ENCODE data around the gene MARVELD2.
"Not testable (repeated sequence)": the region's sequence is repeated elsewhere in the genome, so short reads cannot be mapped to it uniquely, and the experiment has no call there.

Gene MARVELD2

GRCh38 chr5:69414885-69415583, at the start of gene MARVELD2:
Gene MARVELD2, plus strand, starts transcription at chr5:69415116. Its CDS starts 4,270 bp downstream, at chr5:69419386.
- Histone ChIP-seq H3K9me3 (ENCODE audit: insufficient read depth, low read length) (no peaks in the 10 kb centered on the region), H3K9ac (ENCODE audit: insufficient read length, low read depth) (peak within 1 kb of the TSS; percentile 86), H3K27me3 (ENCODE audit: insufficient read depth, insufficient read length) (peaks cover 9% of the 10 kb centered on the region), H3K4me1 (ENCODE audit: insufficient read depth, insufficient read length) (no peaks in the 10 kb centered on the region), H3K4me3 (ENCODE audit: insufficient read length, low read depth) (peak within 1 kb of the TSS; percentile 75), H3K36me3 (ENCODE audit: insufficient read depth, insufficient read length, low read length) (peaks cover 31% of the 10 kb centered on the region)
- DNase-seq (ENCODE audit: low read depth, low spot score): peak; percentile 46
- no peak for TF ChIP-seq YY1 (IDR thresholded peaks at IDR 0.05; ENCODE audit: insufficient read depth, insufficient read length)
- TF ChIP-seq SUZ12 (IDR thresholded peaks at IDR 0.05; ENCODE audit: extremely low read depth, insufficient read depth, insufficient read length): no peak
- no peak for TF ChIP-seq ZNF274 (IDR thresholded peaks at IDR 0.05; ENCODE audit: low read depth, low read length)

GRCh38 chr5:69367697-69368279, 47.1 kb upstream of the MARVELD2 start:
- Histone ChIP-seq H3K9ac (ENCODE audit: insufficient read length, low read depth) (peak overlapping the region; percentile 42), H3K27me3 (ENCODE audit: insufficient read depth, insufficient read length) (no peaks in the 10 kb centered on the region), H3K9me3 (ENCODE audit: insufficient read depth, low read length) (no peaks in the 10 kb centered on the region), H3K36me3 (ENCODE audit: insufficient read depth, insufficient read length, low read length) (peaks cover 42% of the 10 kb centered on the region), H3K4me1 (ENCODE audit: insufficient read depth, insufficient read length) (no peaks in the 10 kb centered on the region), H3K4me3 (ENCODE audit: insufficient read length, low read depth) (peak overlapping the region; percentile 58)
- DNase-seq (ENCODE audit: low read depth, low spot score): no peak
- no peak for TF ChIP-seq ZNF274 (IDR thresholded peaks at IDR 0.05; ENCODE audit: low read depth, low read length)
- TF ChIP-seq SUZ12 (IDR thresholded peaks at IDR 0.05; ENCODE audit: extremely low read depth, insufficient read depth, insufficient read length): no peak
- TF ChIP-seq YY1 (IDR thresholded peaks at IDR 0.05; ENCODE audit: insufficient read depth, insufficient read length): no peak

GRCh38 chr5:69368458-69369339, 46.2 kb upstream of the MARVELD2 start:
- TF ChIP-seq YY1 (IDR thresholded peaks at IDR 0.05; ENCODE audit: insufficient read depth, insufficient read length): no peak
- no peak for TF ChIP-seq SUZ12 (IDR thresholded peaks at IDR 0.05; ENCODE audit: extremely low read depth, insufficient read depth, insufficient read length)
- TF ChIP-seq ZNF274 (IDR thresholded peaks at IDR 0.05; ENCODE audit: low read depth, low read length): no peak
- H3K36me3 ChIP-seq (ENCODE audit: insufficient read depth, insufficient read length, low read length): peaks cover 38% of the 10 kb centered on the region
- H3K27me3 ChIP-seq (ENCODE audit: insufficient read depth, insufficient read length): no peaks in the 10 kb centered on the region
- H3K9ac ChIP-seq (ENCODE audit: insufficient read length, low read depth): peak overlapping the region; percentile 86
- H3K4me1 ChIP-seq (ENCODE audit: insufficient read depth, insufficient read length): no peaks in the 10 kb centered on the region
- no peak for DNase-seq (ENCODE audit: low read depth, low spot score)
- H3K4me3 ChIP-seq (ENCODE audit: insufficient read length, low read depth): peak overlapping the region; percentile 58
- H3K9me3 ChIP-seq (ENCODE audit: insufficient read depth, low read length): no peaks in the 10 kb centered on the region

- Histone ChIP-seq H3K36me3 (ENCODE audit: insufficient read depth, insufficient read length, low read length) (peaks cover 38% of the 10 kb centered on the region), H3K4me3 (ENCODE audit: insufficient read length, low read depth) (peak within 1 kb of the TSS; percentile 58), H3K27me3 (ENCODE audit: insufficient read depth, insufficient read length) (no peaks in the 10 kb centered on the region), H3K4me1 (ENCODE audit: insufficient read depth, insufficient read length) (no peaks in the 10 kb centered on the region), H3K9me3 (ENCODE audit: insufficient read depth, low read length) (no peaks in the 10 kb centered on the region), H3K9ac (ENCODE audit: insufficient read length, low read depth) (peak within 1 kb of the TSS; percentile 86)
- TF ChIP-seq YY1 (IDR thresholded peaks at IDR 0.05; ENCODE audit: insufficient read depth, insufficient read length) (peak; percentile 45), ZNF274 (IDR thresholded peaks at IDR 0.05; ENCODE audit: low read depth, low read length) (no peak), SUZ12 (IDR thresholded peaks at IDR 0.05; ENCODE audit: extremely low read depth, insufficient read depth, insufficient read length) (no peak)
- DNase-seq (ENCODE audit: low read depth, low spot score): peak; percentile 84
These were observed 45.4 kb upstream of the MARVELD2 start, which contains the start of the genes AK6, RAD17 and TAF9 for GRCh38 chr5:69369340-69370121. Gene AK6, minus strand, starts transcription at chr5:69369520. Its CDS starts 30 bp downstream, at chr5:69369490. Gene RAD17, plus strand, starts transcription at chr5:69369818. Its CDS starts 2,391 bp downstream, at chr5:69372209. Gene TAF9, minus strand, starts transcription at chr5:69369520. Its CDS starts 3,783 bp downstream, at chr5:69365737.

GRCh38 chr5:69370335-69370734, 44.6 kb upstream of the MARVELD2 start:
- peaks cover 37% of the 10 kb centered on the region for H3K36me3 ChIP-seq (ENCODE audit: insufficient read depth, insufficient read length, low read length)
- H3K4me1 ChIP-seq (ENCODE audit: insufficient read depth, insufficient read length); DNase-seq (ENCODE audit: low read depth, low spot score): not testable (repeated sequence)

GRCh38 chr5:69372394-69372793, 42.5 kb upstream of the MARVELD2 start:
- Histone ChIP-seq H3K9me3 (ENCODE audit: insufficient read depth, low read length) (no peaks in the 10 kb centered on the region), H3K36me3 (ENCODE audit: insufficient read depth, insufficient read length, low read length) (peaks cover 23% of the 10 kb centered on the region), H3K27me3 (ENCODE audit: insufficient read depth, insufficient read length) (no peaks in the 10 kb centered on the region), H3K9ac (ENCODE audit: insufficient read length, low read depth) (no peak overlapping the region), H3K4me1 (ENCODE audit: insufficient read depth, insufficient read length) (no peaks in the 10 kb centered on the region), H3K4me3 (ENCODE audit: insufficient read length, low read depth) (no peak overlapping the region)
- DNase-seq (ENCODE audit: low read depth, low spot score): no peak
- TF ChIP-seq SUZ12 (IDR thresholded peaks at IDR 0.05; ENCODE audit: extremely low read depth, insufficient read depth, insufficient read length) (no peak), YY1 (IDR thresholded peaks at IDR 0.05; ENCODE audit: insufficient read depth, insufficient read length) (no peak), ZNF274 (IDR thresholded peaks at IDR 0.05; ENCODE audit: low read depth, low read length) (no peak)

More at GRCh38 chr5:69370335-69370734, 44.6 kb upstream of the MARVELD2 start:
- Histone ChIP-seq H3K9ac (ENCODE audit: insufficient read length, low read depth) (peak overlapping the region; percentile 86), H3K4me3 (ENCODE audit: insufficient read length, low read depth) (peak overlapping the region; percentile 58)
- not testable (repeated sequence) for H3K27me3 ChIP-seq (ENCODE audit: insufficient read depth, insufficient read length); H3K9me3 ChIP-seq (ENCODE audit: insufficient read depth, low read length)

Measured in NT2/D1 (cell line).